Measurements from ENCODE around the gene ZNF532.

GRCh38 chr18:58991167-58991798 is 126.6 kb downstream of the ZNF532 start:
- TF ChIP-seq CTCF (IDR thresholded peaks at IDR 0.05; ENCODE audit: low read depth, low read length) (no peak), POLR2A (IDR thresholded peaks at IDR 0.05; ENCODE audit: extremely low read depth, insufficient read length) (no peak), MYC (IDR thresholded peaks at IDR 0.05; ENCODE audit: low read depth, low read length) (no peak)
